ENCODE results near the gene GRIA4.

Gene GRIA4

DNA sequence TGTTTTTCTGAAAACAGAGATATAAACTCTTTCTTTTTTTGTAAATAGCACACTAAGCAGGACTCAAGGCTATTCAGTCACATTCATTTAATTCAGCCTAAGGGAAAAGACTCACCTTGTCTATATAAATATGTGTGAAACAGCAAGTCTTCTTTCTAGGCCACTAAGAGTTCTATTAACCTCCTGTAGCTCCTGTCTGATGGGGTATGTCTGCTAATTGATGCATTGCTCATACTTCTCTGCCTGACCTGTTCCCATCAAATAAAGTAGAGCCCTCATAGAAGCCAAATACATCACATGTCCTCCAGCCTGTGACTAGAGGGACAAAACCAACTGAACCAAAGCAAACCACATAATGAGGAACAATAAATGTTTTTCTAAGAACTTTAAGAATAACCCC, 344.0 kb downstream of the GRIA4 start:
- Histone ChIP-seq H3K4me3 (ENCODE audit: low read depth in 1 of 2, low read length in 2 of 2) (no peak overlapping the region), H3K4me1 (ENCODE audit: control insufficient read depth in 1 of 2, insufficient read depth in 2 of 2, low read length in 2 of 2) (no peaks in the 10 kb centered on the region), H3K27ac (ENCODE audit: low read depth, low read length) (no peak overlapping the region), H3K36me3 (ENCODE audit: control insufficient read depth in 1 of 2, insufficient read depth in 2 of 2, low read length in 2 of 2) (no peaks in the 10 kb centered on the region), H3K9me3 (ENCODE audit: control insufficient read depth in 1 of 2, low read length in 2 of 2) (no peaks in the 10 kb centered on the region), H3K9ac (ENCODE audit: low read depth in 1 of 2, low read length in 2 of 2) (no peak overlapping the region), H3K27me3 (ENCODE audit: control insufficient read depth in 1 of 2, insufficient read depth in 2 of 2, low read length in 2 of 2) (no peaks in the 10 kb centered on the region)

- H3K9me3 ChIP-seq (ENCODE audit: control insufficient read depth in 1 of 2, low read length in 2 of 2) = no peaks in the 10 kb centered on the region
- no peak overlapping the region for H3K4me3 ChIP-seq (ENCODE audit: low read depth in 1 of 2, low read length in 2 of 2)
- no peak overlapping the region for H3K27ac ChIP-seq (ENCODE audit: low read depth, low read length)
- H3K36me3 ChIP-seq (ENCODE audit: control insufficient read depth in 1 of 2, insufficient read depth in 2 of 2, low read length in 2 of 2) = no peaks in the 10 kb centered on the region
- H3K27me3 ChIP-seq (ENCODE audit: control insufficient read depth in 1 of 2, insufficient read depth in 2 of 2, low read length in 2 of 2) = no peaks in the 10 kb centered on the region
- no peaks in the 10 kb centered on the region for H3K4me1 ChIP-seq (ENCODE audit: control insufficient read depth in 1 of 2, insufficient read depth in 2 of 2, low read length in 2 of 2)
- H3K9ac ChIP-seq (ENCODE audit: low read depth in 1 of 2, low read length in 2 of 2) = no peak overlapping the region
Observed at GRCh38 chr11:105960252-105961245, 350.7 kb downstream of the GRIA4 start.

DNA sequence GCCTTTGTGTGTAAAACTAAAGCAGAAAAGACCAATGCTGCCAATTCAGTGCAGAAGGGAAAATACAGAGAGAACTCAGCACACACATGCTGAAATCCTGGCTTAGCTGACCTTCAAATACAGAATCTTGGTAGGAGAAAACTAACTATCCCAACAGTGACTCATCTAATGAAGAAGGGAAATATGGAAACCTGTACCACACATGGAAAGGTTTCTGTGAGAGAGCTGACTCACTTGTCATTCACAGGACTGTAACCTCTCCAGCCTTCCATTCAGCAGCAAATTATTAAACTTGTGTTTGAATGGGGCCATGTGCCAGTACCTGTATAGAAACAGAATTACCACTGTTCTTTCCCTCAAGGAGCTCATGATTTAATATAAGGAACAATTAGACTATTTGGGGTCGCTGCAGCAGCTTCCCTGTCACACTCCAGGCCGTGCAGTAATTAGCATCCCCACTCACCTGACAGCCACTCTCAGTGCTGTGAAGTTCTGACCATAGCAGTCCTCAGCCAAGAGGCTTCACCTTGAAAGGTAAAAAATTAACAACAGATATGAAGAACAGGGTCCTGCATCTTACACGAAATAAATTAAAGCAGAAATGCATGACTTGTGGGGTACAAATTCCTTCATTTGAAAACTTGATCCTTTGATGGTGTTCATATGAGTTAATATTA, 358.3 kb downstream of the GRIA4 start:
- no peak overlapping the region for H3K27ac ChIP-seq (ENCODE audit: low read depth, low read length)
- no peaks in the 10 kb centered on the region for H3K36me3 ChIP-seq (ENCODE audit: control insufficient read depth in 1 of 2, insufficient read depth in 2 of 2, low read length in 2 of 2)
- no peak overlapping the region for H3K4me3 ChIP-seq (ENCODE audit: low read depth in 1 of 2, low read length in 2 of 2)
- no peak overlapping the region for H3K9ac ChIP-seq (ENCODE audit: low read depth in 1 of 2, low read length in 2 of 2)
- H3K9me3 ChIP-seq (ENCODE audit: control insufficient read depth in 1 of 2, low read length in 2 of 2) = no peaks in the 10 kb centered on the region
- no peaks in the 10 kb centered on the region for H3K27me3 ChIP-seq (ENCODE audit: control insufficient read depth in 1 of 2, insufficient read depth in 2 of 2, low read length in 2 of 2)
- no peaks in the 10 kb centered on the region for H3K4me1 ChIP-seq (ENCODE audit: control insufficient read depth in 1 of 2, insufficient read depth in 2 of 2, low read length in 2 of 2)

- Histone ChIP-seq H3K9ac (ENCODE audit: low read depth in 1 of 2, low read length in 2 of 2) (no peak overlapping the region), H3K4me3 (ENCODE audit: low read depth in 1 of 2, low read length in 2 of 2) (no peak overlapping the region), H3K27me3 (ENCODE audit: control insufficient read depth in 1 of 2, insufficient read depth in 2 of 2, low read length in 2 of 2) (no peaks in the 10 kb centered on the region), H3K4me1 (ENCODE audit: control insufficient read depth in 1 of 2, insufficient read depth in 2 of 2, low read length in 2 of 2) (no peaks in the 10 kb centered on the region), H3K27ac (ENCODE audit: low read depth, low read length) (no peak overlapping the region), H3K36me3 (ENCODE audit: control insufficient read depth in 1 of 2, insufficient read depth in 2 of 2, low read length in 2 of 2) (no peaks in the 10 kb centered on the region), H3K9me3 (ENCODE audit: control insufficient read depth in 1 of 2, low read length in 2 of 2) (no peaks in the 10 kb centered on the region)
Observed at GRCh38 chr11:105969756-105970155, 359.9 kb downstream of the GRIA4 start.

DNA sequence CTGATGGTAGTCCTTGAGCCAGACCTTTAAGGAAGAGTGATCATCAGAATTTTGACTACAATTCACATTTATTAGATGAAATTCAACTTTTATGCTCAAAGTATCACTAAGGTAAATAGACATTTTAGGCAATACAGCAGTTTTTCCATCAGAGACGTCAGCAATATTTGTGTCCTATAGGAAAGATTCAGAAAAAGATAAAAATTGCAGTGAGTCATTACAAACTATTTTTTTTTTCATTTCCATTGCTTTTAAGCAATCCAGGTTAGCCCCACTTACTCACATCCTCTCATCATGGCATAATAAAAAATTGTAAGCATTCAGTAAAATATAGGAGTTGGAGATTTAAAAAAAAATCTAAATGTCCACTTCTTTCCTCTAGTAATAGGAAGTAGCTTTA, 365.3 kb downstream of the GRIA4 start:
- no peaks in the 10 kb centered on the region for H3K36me3 ChIP-seq (ENCODE audit: control insufficient read depth in 1 of 2, insufficient read depth in 2 of 2, low read length in 2 of 2)
- no peak overlapping the region for H3K9ac ChIP-seq (ENCODE audit: low read depth in 1 of 2, low read length in 2 of 2)
- H3K27me3 ChIP-seq (ENCODE audit: control insufficient read depth in 1 of 2, insufficient read depth in 2 of 2, low read length in 2 of 2) = no peaks in the 10 kb centered on the region
- no peaks in the 10 kb centered on the region for H3K9me3 ChIP-seq (ENCODE audit: control insufficient read depth in 1 of 2, low read length in 2 of 2)
- H3K4me1 ChIP-seq (ENCODE audit: control insufficient read depth in 1 of 2, insufficient read depth in 2 of 2, low read length in 2 of 2) = no peaks in the 10 kb centered on the region
- H3K27ac ChIP-seq (ENCODE audit: low read depth, low read length) = no peak overlapping the region
- H3K4me3 ChIP-seq (ENCODE audit: low read depth in 1 of 2, low read length in 2 of 2) = no peak overlapping the region

- no peak overlapping the region for H3K4me3 ChIP-seq (ENCODE audit: low read depth in 1 of 2, low read length in 2 of 2)
- H3K27me3 ChIP-seq (ENCODE audit: control insufficient read depth in 1 of 2, insufficient read depth in 2 of 2, low read length in 2 of 2) = no peaks in the 10 kb centered on the region
- no peak overlapping the region for H3K9ac ChIP-seq (ENCODE audit: low read depth in 1 of 2, low read length in 2 of 2)
- no peaks in the 10 kb centered on the region for H3K36me3 ChIP-seq (ENCODE audit: control insufficient read depth in 1 of 2, insufficient read depth in 2 of 2, low read length in 2 of 2)
- H3K27ac ChIP-seq (ENCODE audit: low read depth, low read length) = no peak overlapping the region
- no peaks in the 10 kb centered on the region for H3K9me3 ChIP-seq (ENCODE audit: control insufficient read depth in 1 of 2, low read length in 2 of 2)
- no peaks in the 10 kb centered on the region for H3K4me1 ChIP-seq (ENCODE audit: control insufficient read depth in 1 of 2, insufficient read depth in 2 of 2, low read length in 2 of 2)
Observed at GRCh38 chr11:105979997-105980703, 370.3 kb downstream of the GRIA4 start.

- no peaks in the 10 kb centered on the region for H3K27me3 ChIP-seq (ENCODE audit: control insufficient read depth in 1 of 2, insufficient read depth in 2 of 2, low read length in 2 of 2)
- no peaks in the 10 kb centered on the region for H3K36me3 ChIP-seq (ENCODE audit: control insufficient read depth in 1 of 2, insufficient read depth in 2 of 2, low read length in 2 of 2)
- no peaks in the 10 kb centered on the region for H3K9me3 ChIP-seq (ENCODE audit: control insufficient read depth in 1 of 2, low read length in 2 of 2)
- no peak overlapping the region for H3K27ac ChIP-seq (ENCODE audit: low read depth, low read length)
- no peak overlapping the region for H3K4me3 ChIP-seq (ENCODE audit: low read depth in 1 of 2, low read length in 2 of 2)
- no peaks in the 10 kb centered on the region for H3K4me1 ChIP-seq (ENCODE audit: control insufficient read depth in 1 of 2, insufficient read depth in 2 of 2, low read length in 2 of 2)
- no peak overlapping the region for H3K9ac ChIP-seq (ENCODE audit: low read depth in 1 of 2, low read length in 2 of 2)
Observed at GRCh38 chr11:105986554-105986953, 376.7 kb downstream of the GRIA4 start.

GRCh38 chr11:105988197-105988596, 378.3 kb downstream of the GRIA4 start:
- H3K27ac ChIP-seq (ENCODE audit: low read depth, low read length) = no peak overlapping the region
- no peak overlapping the region for H3K4me3 ChIP-seq (ENCODE audit: low read depth in 1 of 2, low read length in 2 of 2)
- H3K4me1 ChIP-seq (ENCODE audit: control insufficient read depth in 1 of 2, insufficient read depth in 2 of 2, low read length in 2 of 2) = no peaks in the 10 kb centered on the region
- H3K9ac ChIP-seq (ENCODE audit: low read depth in 1 of 2, low read length in 2 of 2) = no peak overlapping the region
- no peaks in the 10 kb centered on the region for H3K36me3 ChIP-seq (ENCODE audit: control insufficient read depth in 1 of 2, insufficient read depth in 2 of 2, low read length in 2 of 2)
- no peaks in the 10 kb centered on the region for H3K27me3 ChIP-seq (ENCODE audit: control insufficient read depth in 1 of 2, insufficient read depth in 2 of 2, low read length in 2 of 2)
- no peaks in the 10 kb centered on the region for H3K9me3 ChIP-seq (ENCODE audit: control insufficient read depth in 1 of 2, low read length in 2 of 2)

GRCh38 chr11:105989124-105989523, 379.3 kb downstream of the GRIA4 start:
- Histone ChIP-seq H3K9me3 (ENCODE audit: control insufficient read depth in 1 of 2, low read length in 2 of 2) (no peaks in the 10 kb centered on the region), H3K4me1 (ENCODE audit: control insufficient read depth in 1 of 2, insufficient read depth in 2 of 2, low read length in 2 of 2) (no peaks in the 10 kb centered on the region), H3K4me3 (ENCODE audit: low read depth in 1 of 2, low read length in 2 of 2) (no peak overlapping the region), H3K9ac (ENCODE audit: low read depth in 1 of 2, low read length in 2 of 2) (no peak overlapping the region), H3K27me3 (ENCODE audit: control insufficient read depth in 1 of 2, insufficient read depth in 2 of 2, low read length in 2 of 2) (no peaks in the 10 kb centered on the region), H3K36me3 (ENCODE audit: control insufficient read depth in 1 of 2, insufficient read depth in 2 of 2, low read length in 2 of 2) (no peaks in the 10 kb centered on the region), H3K27ac (ENCODE audit: low read depth, low read length) (no peak overlapping the region)

GRCh38 chr11:105991888-105992287, 382.0 kb downstream of the GRIA4 start:
- Histone ChIP-seq H3K27ac (ENCODE audit: low read depth, low read length) (no peak overlapping the region), H3K4me1 (ENCODE audit: control insufficient read depth in 1 of 2, insufficient read depth in 2 of 2, low read length in 2 of 2) (no peaks in the 10 kb centered on the region), H3K36me3 (ENCODE audit: control insufficient read depth in 1 of 2, insufficient read depth in 2 of 2, low read length in 2 of 2) (peaks cover 5 to 6% of the 10 kb centered on the region in 2 donors), H3K27me3 (ENCODE audit: control insufficient read depth in 1 of 2, insufficient read depth in 2 of 2, low read length in 2 of 2) (no peaks in the 10 kb centered on the region), H3K4me3 (ENCODE audit: low read depth in 1 of 2, low read length in 2 of 2) (no peak overlapping the region), H3K9ac (ENCODE audit: low read depth in 1 of 2, low read length in 2 of 2) (no peak overlapping the region), H3K9me3 (ENCODE audit: control insufficient read depth in 1 of 2, low read length in 2 of 2) (peaks cover 0 to 2% of the 10 kb centered on the region in 2 donors)
